ENCODE results near the gene DCLK2.

DCLK2 gene

GRCh38 chr4:150114641-150115040 is 36.4 kb downstream of the DCLK2 start:
- no peak for FAIRE-seq

GRCh38 chr4:150115851-150116250 is 37.6 kb downstream of the DCLK2 start:
- DNase-seq (ENCODE audit: extremely low spot score, insufficient read length, low read depth), result no peak
- no peak for FAIRE-seq

More at GRCh38 chr4:150114641-150115040, 36.4 kb downstream of the DCLK2 start:
- DNase-seq (ENCODE audit: extremely low spot score, insufficient read length, low read depth), result no peak

GRCh38 chr4:150116506-150116905 is 38.3 kb downstream of the DCLK2 start:
- FAIRE-seq (no peak), DNase-seq (ENCODE audit: extremely low spot score, insufficient read length, low read depth) (no peak)

- FAIRE-seq (no peak), DNase-seq (ENCODE audit: extremely low spot score, insufficient read length, low read depth) (no peak)
These were observed 38.8 kb downstream of the DCLK2 start for GRCh38 chr4:150117094-150117493.

GRCh38 chr4:150117629-150118028 is 39.4 kb downstream of the DCLK2 start:
- FAIRE-seq, result no peak
- DNase-seq (ENCODE audit: extremely low spot score, insufficient read length, low read depth), result no peak

- FAIRE-seq, result no peak
- no peak for DNase-seq (ENCODE audit: extremely low spot score, insufficient read length, low read depth)
These were observed 41.2 kb downstream of the DCLK2 start for GRCh38 chr4:150119492-150119891.

GRCh38 chr4:150123087-150123486 is 44.8 kb downstream of the DCLK2 start:
- FAIRE-seq (no peak), DNase-seq (ENCODE audit: extremely low spot score, insufficient read length, low read depth) (no peak)

GRCh38 chr4:150123796-150124677 is 45.8 kb downstream of the DCLK2 start:
- FAIRE-seq, result no peak
- no peak for DNase-seq (ENCODE audit: extremely low spot score, insufficient read length, low read depth)

GRCh38 chr4:150126201-150126863 is 48.1 kb downstream of the DCLK2 start:
- no peak for FAIRE-seq
- no peak for DNase-seq (ENCODE audit: extremely low spot score, insufficient read length, low read depth)

- FAIRE-seq (no peak), DNase-seq (ENCODE audit: extremely low spot score, insufficient read length, low read depth) (no peak)
These were observed 48.6 kb downstream of the DCLK2 start for GRCh38 chr4:150126864-150127203.

GRCh38 chr4:150127757-150128156 is 49.5 kb downstream of the DCLK2 start:
- DNase-seq (ENCODE audit: extremely low spot score, insufficient read length, low read depth) (no peak), FAIRE-seq (no peak)

- FAIRE-seq, result no peak
- DNase-seq (ENCODE audit: extremely low spot score, insufficient read length, low read depth), result no peak
These were observed 52.7 kb downstream of the DCLK2 start for GRCh38 chr4:150130933-150131332.

- FAIRE-seq, result no peak
- DNase-seq (ENCODE audit: extremely low spot score, insufficient read length, low read depth), result no peak
These were observed 53.5 kb downstream of the DCLK2 start for GRCh38 chr4:150131581-150132228.

- DNase-seq (ENCODE audit: extremely low spot score, insufficient read length, low read depth) (no peak), FAIRE-seq (no peak)
These were observed 55.4 kb downstream of the DCLK2 start for GRCh38 chr4:150133605-150134004.

GRCh38 chr4:150135134-150135772 is 57.0 kb downstream of the DCLK2 start:
- DNase-seq (ENCODE audit: extremely low spot score, insufficient read length, low read depth) (no peak), FAIRE-seq (no peak)

- DNase-seq (ENCODE audit: extremely low spot score, insufficient read length, low read depth) (no peak), FAIRE-seq (no peak)
These were observed 57.8 kb downstream of the DCLK2 start for GRCh38 chr4:150136036-150136435.

GRCh38 chr4:150136481-150136880 is 58.2 kb downstream of the DCLK2 start:
- FAIRE-seq (no peak), DNase-seq (ENCODE audit: extremely low spot score, insufficient read length, low read depth) (no peak)

GRCh38 chr4:150139297-150139865 is 61.1 kb downstream of the DCLK2 start:
- no peak for FAIRE-seq
- DNase-seq (ENCODE audit: extremely low spot score, insufficient read length, low read depth), result no peak

GRCh38 chr4:150140774-150141400 is 62.6 kb downstream of the DCLK2 start:
- DNase-seq (ENCODE audit: extremely low spot score, insufficient read length, low read depth), result no peak
- FAIRE-seq, result no peak

GRCh38 chr4:150141756-150142155 is 63.5 kb downstream of the DCLK2 start:
- DNase-seq (ENCODE audit: extremely low spot score, insufficient read length, low read depth) (no peak), FAIRE-seq (no peak)
